ENCODE results near the gene RCBTB1.

- peak; percentile 34 for TF ChIP-seq CTCF (IDR thresholded peaks at IDR 0.05; ENCODE audit: low read depth, low read length)
- no peak for TF ChIP-seq EZH2phosphoT487 (IDR thresholded peaks at IDR 0.05; ENCODE audit: low read depth)
These were observed 90.7 kb downstream of the RCBTB1 start for GRCh38 chr13:49494645-49495044.

Measured in OCI-LY3 (cell line).